ENCODE measurements around the gene AADACL4.

DNA sequence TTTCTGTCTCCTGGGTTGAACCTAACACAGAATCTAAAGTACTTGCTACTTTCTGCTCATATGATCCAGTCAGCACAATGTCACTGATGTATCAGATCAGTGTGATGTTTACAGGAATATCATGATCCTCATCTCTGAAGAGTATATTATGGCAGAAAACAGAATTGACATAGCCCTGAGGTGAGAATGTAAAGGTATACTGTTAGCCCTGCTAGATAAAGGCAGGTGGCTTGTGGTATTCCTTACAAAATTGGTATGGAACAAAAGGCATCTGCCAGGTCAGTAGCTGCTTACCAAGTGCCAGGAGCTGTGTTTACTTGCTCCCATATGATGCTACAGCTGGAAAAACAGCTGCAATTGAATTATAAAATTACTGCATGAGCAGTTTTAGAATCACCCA, 30.5 kb downstream of the AADACL4 start:
- TF ChIP-seq, protein P1, sequence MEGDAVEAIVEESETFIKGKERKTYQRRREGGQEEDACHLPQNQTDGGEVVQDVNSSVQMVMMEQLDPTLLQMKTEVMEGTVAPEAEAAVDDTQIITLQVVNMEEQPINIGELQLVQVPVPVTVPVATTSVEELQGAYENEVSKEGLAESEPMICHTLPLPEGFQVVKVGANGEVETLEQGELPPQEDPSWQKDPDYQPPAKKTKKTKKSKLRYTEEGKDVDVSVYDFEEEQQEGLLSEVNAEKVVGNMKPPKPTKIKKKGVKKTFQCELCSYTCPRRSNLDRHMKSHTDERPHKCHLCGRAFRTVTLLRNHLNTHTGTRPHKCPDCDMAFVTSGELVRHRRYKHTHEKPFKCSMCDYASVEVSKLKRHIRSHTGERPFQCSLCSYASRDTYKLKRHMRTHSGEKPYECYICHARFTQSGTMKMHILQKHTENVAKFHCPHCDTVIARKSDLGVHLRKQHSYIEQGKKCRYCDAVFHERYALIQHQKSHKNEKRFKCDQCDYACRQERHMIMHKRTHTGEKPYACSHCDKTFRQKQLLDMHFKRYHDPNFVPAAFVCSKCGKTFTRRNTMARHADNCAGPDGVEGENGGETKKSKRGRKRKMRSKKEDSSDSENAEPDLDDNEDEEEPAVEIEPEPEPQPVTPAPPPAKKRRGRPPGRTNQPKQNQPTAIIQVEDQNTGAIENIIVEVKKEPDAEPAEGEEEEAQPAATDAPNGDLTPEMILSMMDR (IDR thresholded peaks at IDR 0.05): no peak
- no peak for TF ChIP-seq POLR2A (IDR thresholded peaks at IDR 0.05)
